ENCODE data around the gene PLEKHA8.

The PLEKHA8 gene

GRCh38 chr7:30028216-30028748 is at the start of gene PLEKHA8:
Gene PLEKHA8 (plus strand): TSS chr7:30028412. CDS start chr7:30028763, 351 bp downstream.
- peak; percentile 89 for DNase-seq (ENCODE audit: low spot score)

GRCh38 chr7:29980151-29980550 is 48.1 kb upstream of the PLEKHA8 start:
- DNase-seq (ENCODE audit: low spot score): no peak

GRCh38 chr7:29987083-29987482 is 41.1 kb upstream of the PLEKHA8 start:
- no peak for DNase-seq (ENCODE audit: low spot score)

- DNase-seq (ENCODE audit: low spot score): no peak
Observed at GRCh38 chr7:29987811-29988317, 40.3 kb upstream of the PLEKHA8 start.

GRCh38 chr7:29988424-29989256 is 39.6 kb upstream of the PLEKHA8 start:
- DNase-seq (ENCODE audit: low spot score): peak; percentile 19

GRCh38 chr7:29989257-29989995 is 38.8 kb upstream of the PLEKHA8 start, which contains the start of gene SCRN1:
Gene SCRN1 (minus strand): TSS chr7:29989801. CDS start chr7:29969067, 20,734 bp downstream.
- DNase-seq (ENCODE audit: low spot score): no peak

- DNase-seq (ENCODE audit: low spot score): no peak
Observed at GRCh38 chr7:29990931-29991330, 37.3 kb upstream of the PLEKHA8 start.

GRCh38 chr7:29991937-29992336 is 36.3 kb upstream of the PLEKHA8 start:
- DNase-seq (ENCODE audit: low spot score): no peak

- no peak for DNase-seq (ENCODE audit: low spot score)
Observed at GRCh38 chr7:29993140-29993539, 35.1 kb upstream of the PLEKHA8 start.

GRCh38 chr7:29995652-29996051 is 32.6 kb upstream of the PLEKHA8 start:
- DNase-seq (ENCODE audit: low spot score): no peak

GRCh38 chr7:29996321-29996720 is 31.9 kb upstream of the PLEKHA8 start:
- no peak for DNase-seq (ENCODE audit: low spot score)

- no peak for DNase-seq (ENCODE audit: low spot score)
Observed at GRCh38 chr7:29998489-29998888, 29.7 kb upstream of the PLEKHA8 start.

GRCh38 chr7:30001998-30002397 is 26.2 kb upstream of the PLEKHA8 start:
- DNase-seq (ENCODE audit: low spot score): no peak

GRCh38 chr7:30003098-30003497 is 25.1 kb upstream of the PLEKHA8 start:
- DNase-seq (ENCODE audit: low spot score): no peak

- DNase-seq (ENCODE audit: low spot score): no peak
Observed at GRCh38 chr7:30005464-30005863, 22.7 kb upstream of the PLEKHA8 start.

GRCh38 chr7:30010021-30010420 is 18.2 kb upstream of the PLEKHA8 start:
- no peak for DNase-seq (ENCODE audit: low spot score)

GRCh38 chr7:30012757-30013156 is 15.5 kb upstream of the PLEKHA8 start:
- DNase-seq (ENCODE audit: low spot score): no peak

- no peak for DNase-seq (ENCODE audit: low spot score)
Observed at GRCh38 chr7:30018451-30018850, 9.8 kb upstream of the PLEKHA8 start.

GRCh38 chr7:30019387-30019786 is 8.8 kb upstream of the PLEKHA8 start:
- no peak for DNase-seq (ENCODE audit: low spot score)

GRCh38 chr7:30019960-30020359 is 8.3 kb upstream of the PLEKHA8 start:
- no peak for DNase-seq (ENCODE audit: low spot score)

GRCh38 chr7:30020535-30020934 is 7.7 kb upstream of the PLEKHA8 start:
- DNase-seq (ENCODE audit: low spot score): no peak

GRCh38 chr7:30022991-30023390 is 5.2 kb upstream of the PLEKHA8 start:
- no peak for DNase-seq (ENCODE audit: low spot score)

- DNase-seq (ENCODE audit: low spot score): no peak
Observed at GRCh38 chr7:30023524-30023923, 4.7 kb upstream of the PLEKHA8 start.
